ENCODE data around the gene DNAJB8. TPM values are rescaled to one million over a fixed set of nuclear protein-coding genes. Genes with fewer than 3 reads are reported as not detected.
A peak's percentile ranks its signal among the peaks of the same experiment; 100 is the strongest.

The DNAJB8 gene
- polyA plus RNA-seq, 1 experiment = not detected

GRCh38 chr3:128504963-128505730 lies 38.5 kb upstream of the DNAJB8 start:
- ChIA-PET CTCF (interaction anchor here (0.6 to 3.4 kb wide), 5 partner anchors 8 to 410 kb away, joined by 3 to 10 read pairs (median 3); no protein-coding TSS in a partner anchor), POLR2A (no interaction called here)
- Histone ChIP-seq H3K4me3 (ENCODE audit: low read depth, low read length) (no peak overlapping the region), H3K36me3 (ENCODE audit: control insufficient read depth, insufficient read depth, low read length) (no peaks in the 10 kb centered on the region; the same call in 1 of the 2 replicates), H3K27me3 (ENCODE audit: control insufficient read depth, insufficient read depth, low read length) (no peaks in the 10 kb centered on the region)
- no peak for TF ChIP-seq CTCF (IDR thresholded peaks at IDR 0.05; ENCODE audit: insufficient read depth, low read depth, low read length)
- DNase-seq (ENCODE audit: low read depth) = no peak

DNA sequence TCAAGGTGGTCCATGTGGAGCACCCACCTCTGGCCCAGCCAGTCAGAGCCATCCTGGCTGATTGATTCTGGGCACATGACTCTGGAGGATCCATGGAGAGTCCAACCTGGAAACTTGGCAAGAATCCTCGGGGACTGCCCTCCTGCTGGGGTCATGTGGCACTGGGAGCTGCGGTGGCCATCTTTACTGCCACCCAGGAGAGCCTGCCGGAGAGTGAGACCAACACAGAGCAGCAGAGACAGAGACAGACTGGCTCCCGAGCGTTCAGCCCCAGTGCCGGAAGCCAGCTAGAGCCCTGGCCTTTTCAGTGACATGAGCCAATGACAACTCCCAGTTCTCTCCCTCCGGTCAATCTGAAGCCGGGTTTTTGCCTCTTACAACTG lies 37.8 kb upstream of the DNAJB8 start:
- DNase-seq (ENCODE audit: low read depth) = no peak
- POLR2A ChIA-PET = no interaction called here
- CTCF ChIA-PET = interaction anchor here (1.3 to 3.4 kb wide), 3 partner anchors 79 to 409 kb away, joined by 4 to 10 read pairs (median 6); no protein-coding TSS in a partner anchor

GRCh38 chr3:128503751-128504532 lies 37.3 kb upstream of the DNAJB8 start:
- no peak overlapping the region for H3K4me3 ChIP-seq (ENCODE audit: low read depth, low read length)
- TF ChIP-seq CTCF (IDR thresholded peaks at IDR 0.05; ENCODE audit: insufficient read depth, low read depth, low read length) = no peak
- DNase-seq (ENCODE audit: low read depth) = no peak
- no peaks in the 10 kb centered on the region for H3K27me3 ChIP-seq (ENCODE audit: control insufficient read depth, insufficient read depth, low read length)
- H3K36me3 ChIP-seq (ENCODE audit: control insufficient read depth, insufficient read depth, low read length) = peaks cover 2% of the 10 kb centered on the region; the same call in 1 of the 2 replicates
- ChIA-PET CTCF (interaction anchor here (0.9 to 1.7 kb wide), 4 partner anchors 9 to 409 kb away, joined by 3 to 6 read pairs (median 4); no protein-coding TSS in a partner anchor), POLR2A (no interaction called here)

More for the DNA sequence above, 37.8 kb upstream of the DNAJB8 start:
- Histone ChIP-seq H3K27me3 (ENCODE audit: control insufficient read depth, insufficient read depth, low read length) (no peaks in the 10 kb centered on the region), H3K4me3 (ENCODE audit: low read depth, low read length) (no peak overlapping the region), H3K36me3 (ENCODE audit: control insufficient read depth, insufficient read depth, low read length) (no peaks in the 10 kb centered on the region; the same call in 1 of the 2 replicates)
- TF ChIP-seq CTCF (IDR thresholded peaks at IDR 0.05; ENCODE audit: insufficient read depth, low read depth, low read length) = no peak

DNA sequence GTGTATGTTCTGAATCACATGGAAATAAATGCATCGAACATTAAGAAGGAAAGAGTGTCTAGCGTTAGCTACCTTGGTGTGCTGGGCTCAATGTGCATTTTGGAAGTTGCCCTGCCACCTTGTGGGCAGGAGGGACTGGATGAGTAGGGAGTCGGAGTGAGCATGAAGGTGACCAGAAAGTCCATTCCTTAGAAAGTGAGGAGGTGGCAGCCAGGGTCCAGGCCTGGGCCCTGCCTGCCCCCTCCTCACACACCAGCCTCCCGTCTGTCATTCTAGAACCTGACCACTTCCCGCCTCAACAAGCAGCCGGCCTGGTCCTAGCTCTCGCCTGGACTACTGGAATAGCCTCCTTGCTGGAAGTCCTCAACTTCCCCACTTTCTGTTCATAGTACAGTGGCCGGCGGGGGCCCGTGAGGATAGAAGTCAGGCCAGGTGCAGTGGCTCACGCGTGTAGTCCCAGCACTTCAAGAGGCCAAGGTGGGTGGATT lies 36.5 kb upstream of the DNAJB8 start:
- POLR2A ChIA-PET = no interaction called here
- CTCF ChIA-PET = interaction anchor here (0.9 to 1.7 kb wide), 3 partner anchors 10 to 350 kb away, joined by 3 to 6 read pairs (median 4); no protein-coding TSS in a partner anchor

More for the DNA sequence above, 36.5 kb upstream of the DNAJB8 start:
- Histone ChIP-seq H3K36me3 (ENCODE audit: control insufficient read depth, insufficient read depth, low read length) (peaks cover 2% of the 10 kb centered on the region; the same call in 1 of the 2 replicates), H3K27me3 (ENCODE audit: control insufficient read depth, insufficient read depth, low read length) (no peaks in the 10 kb centered on the region), H3K4me3 (ENCODE audit: low read depth, low read length) (no peak overlapping the region)
- no peak for DNase-seq (ENCODE audit: low read depth)
- 0 out of 2 replicates have a peak, but pooled peaks have one; percentile 12 for TF ChIP-seq CTCF (IDR thresholded peaks at IDR 0.05; ENCODE audit: insufficient read depth, low read depth, low read length)
